Smooth muscle cell of the brain vasculature (primary cell): ENCODE results near the gene ZFY.

Experiments
- DNase-seq: peaks from one replicate; pipeline ENCODE4 v3.0.0-alpha.2; 2012; ENCODE audit warnings: low read depth, low spot score

ZFY gene

GRCh38 chrY:2934861-2935715 is at the start of gene ZFY:
ZFY (plus strand) TSS chrY:2935381; CDS start chrY:2953937, 18,556 bp downstream.
- DNase-seq = no peak

- DNase-seq = no peak
Measured at GRCh38 chrY:2885880-2886279, 49.3 kb upstream of the ZFY start.

GRCh38 chrY:2887386-2887785 is 47.8 kb upstream of the ZFY start:
- DNase-seq = no peak

GRCh38 chrY:2887955-2888354 is 47.2 kb upstream of the ZFY start:
- DNase-seq = no peak

GRCh38 chrY:2893471-2893870 is 41.7 kb upstream of the ZFY start:
- DNase-seq = no peak

- DNase-seq = no peak
Measured at GRCh38 chrY:2896050-2896449, 39.1 kb upstream of the ZFY start.

- DNase-seq = no peak
Measured at GRCh38 chrY:2907356-2907755, 27.8 kb upstream of the ZFY start.

GRCh38 chrY:2913066-2913815 is 21.9 kb upstream of the ZFY start:
- DNase-seq = no peak

- DNase-seq = no peak
Measured at GRCh38 chrY:2934078-2934477, 1.1 kb upstream of the ZFY start.

- DNase-seq = no peak
Measured at GRCh38 chrY:2935716-2936435, 695 bp downstream of the ZFY start.

- no peak for DNase-seq
Measured at GRCh38 chrY:2936436-2936750, 1.2 kb downstream of the ZFY start.

GRCh38 chrY:2937149-2937548 is 2.0 kb downstream of the ZFY start:
- no peak for DNase-seq

GRCh38 chrY:2949590-2950252 is 14.5 kb downstream of the ZFY start:
- DNase-seq = no peak

GRCh38 chrY:2950655-2951054 is 15.5 kb downstream of the ZFY start:
- DNase-seq = no peak

- DNase-seq = no peak
Measured at GRCh38 chrY:2952912-2953311, 17.7 kb downstream of the ZFY start.

GRCh38 chrY:2954735-2955134 is 19.6 kb downstream of the ZFY start:
- DNase-seq = no peak

- no peak for DNase-seq
Measured at GRCh38 chrY:2955561-2955960, 20.4 kb downstream of the ZFY start.

GRCh38 chrY:2962061-2962460 is 26.9 kb downstream of the ZFY start:
- no peak for DNase-seq

- DNase-seq = no peak
Measured at GRCh38 chrY:2964814-2965213, 29.6 kb downstream of the ZFY start.

GRCh38 chrY:2965629-2966028 is 30.4 kb downstream of the ZFY start:
- DNase-seq = no peak

GRCh38 chrY:2969561-2969960 is 34.4 kb downstream of the ZFY start:
- no peak for DNase-seq

GRCh38 chrY:2972708-2973107 is 37.5 kb downstream of the ZFY start:
- DNase-seq = no peak
